PC-3 (cell line): ENCODE data around the gene SDF2. TPM values are rescaled to one million over a fixed set of nuclear protein-coding genes. Genes with fewer than 3 reads are reported as not detected.
"Not testable (repeated sequence)": the region's sequence is repeated elsewhere in the genome, so short reads cannot be mapped to it uniquely, and the experiment has no call there.

Experiments
- ATAC-seq: fragments of 200-7000 bp; cut with Tn5 transposase; 2 replicates; pipeline ENCODE4 v1.9.1; 2020; ENCODE audit warnings: mild to moderate bottlenecking, moderate library complexity
- BruUV-seq: library from RNA; stranded (reverse); fragments of 400-500 nt; replicated peaks from 2 replicates; lab custom pipeline; 2021; lab: Mats Ljungman, UMichigan
- CTCF ChIA-PET: fragments of 300-600 bp; sonication (Branson Sonifier 250); formaldehyde crosslinking; loops from one replicate; lab custom pipeline; 2022; ENCODE audit warnings: antibody characterized with exemption; lab: Charles Lee
- POLR2A ChIA-PET: fragments of 300-600 bp; sonication (Branson Sonifier 250); formaldehyde crosslinking; loops from one replicate; lab custom pipeline; 2022; ENCODE audit warnings: antibody characterized with exemption; ENCODE audit not compliant: unreplicated experiment; lab: Charles Lee
- DNase-seq: peaks from one replicate; pipeline ENCODE4 v3.0.0-alpha.2; 2015
- H2AFZ ChIP-seq: fragments of 300-600 bp; sonication (generic); 2 replicates; pipeline ENCODE4 v1.6.0; 2016; ENCODE audit warnings: antibody characterized with exemption, low read length
- H3F3A ChIP-seq: fragments of 300-600 bp; sonication (generic); one replicate; pipeline ENCODE4 v1.6.0; 2017; ENCODE audit warnings: antibody characterized with exemption, low read length, control low read depth, mild to moderate bottlenecking; ENCODE audit not compliant: unreplicated experiment
- H3K27ac ChIP-seq: fragments of 300-600 bp; sonication (generic); 2 replicates; pipeline ENCODE4 v1.5.1; 2016; ENCODE audit warnings: mild to moderate bottlenecking, low read length
- H3K27me3 ChIP-seq: fragments of 300-600 bp; sonication (generic); 2 replicates; pipeline ENCODE4 v1.6.1; 2016; ENCODE audit warnings: low read length, mixed read lengths
- H3K36me3 ChIP-seq: fragments of 300-600 bp; sonication (generic); 2 replicates; pipeline ENCODE4 v1.6.1; 2016; ENCODE audit warnings: low read depth, mixed run types, low read length, mixed read lengths
- H3K4me1 ChIP-seq: fragments of 300-600 bp; sonication (generic); 2 replicates; pipeline ENCODE4 v1.5.1; 2016; ENCODE audit warnings: low read length; ENCODE audit not compliant: insufficient read depth
- H3K4me2 ChIP-seq: fragments of 300-600 bp; sonication (generic); 2 replicates; pipeline ENCODE4 v1.6.0; 2016; ENCODE audit warnings: low read length
- H3K4me3 ChIP-seq: fragments of 300-600 bp; sonication (generic); 2 replicates; pipeline ENCODE4 v1.5.1; 2016; ENCODE audit warnings: mild to moderate bottlenecking, low read length, mixed read lengths
- H3K79me2 ChIP-seq: fragments of 300-600 bp; sonication (generic); 2 replicates; pipeline ENCODE4 v1.6.1; 2017; ENCODE audit warnings: low read length, mixed read lengths
- H3K9ac ChIP-seq: fragments of 300-600 bp; sonication (generic); 2 replicates; pipeline ENCODE4 v1.6.0; 2016; ENCODE audit warnings: mild to moderate bottlenecking, low read length
- H3K9me2 ChIP-seq: fragments of 300-600 bp; sonication (generic); replicated peaks from 2 replicates; pipeline ENCODE4 v1.6.1; 2016; ENCODE audit warnings: mixed run types, low read length, mixed read lengths
- H3K9me3 ChIP-seq: fragments of 300-600 bp; sonication (generic); 2 replicates; pipeline ENCODE4 v1.6.1; 2016; ENCODE audit warnings: low read length, mixed read lengths
- H4K20me1 ChIP-seq: fragments of 300-600 bp; sonication (generic); 2 replicates; pipeline ENCODE4 v1.6.1; 2016; ENCODE audit warnings: low read length, mixed read lengths
- EZH2 ChIP-seq: fragments of 300-600 bp; sonication (generic); IDR thresholded peaks from one replicate; pipeline ENCODE4 v1.6.1; 2017; ENCODE audit warnings: antibody characterized with exemption, mild to moderate bottlenecking, low read length; ENCODE audit not compliant: unreplicated experiment
- EZH2phosphoT487 ChIP-seq: fragments of 300-600 bp; sonication (generic); IDR thresholded peaks from 2 replicates; pipeline ENCODE4 v1.6.1; 2018; ENCODE audit warnings: mild to moderate bottlenecking, antibody characterized with exemption, low read length, borderline replicate concordance
- intact Hi-C: fragments of 100-400 bp; cut with micrococcal nuclease; formaldehyde crosslinking; loops from 2 replicates; pipeline ENCODE4 v1.9.0; 2023
- total RNA-seq: library from RNA; depleted of rRNA; stranded (reverse); fragments of >200 nt; gene quantifications from 2 replicates; pipeline ENCODE4 v1.2.3, GENCODE V29; 2014
- TF ChIP-seq, protein P1 (sequence below): fragments of 300-600 bp; sonication (generic); conservative IDR thresholded peaks from 2 replicates; pipeline ENCODE4 v1.5.1; 2017; ENCODE audit warnings: antibody characterized with exemption, low read depth, mild to moderate bottlenecking, low read length

Gene SDF2
- total RNA-seq, 1 experiment from 2014 or later: 34.0 TPM

GRCh38 chr17:28663723-28664122 lies 2.0 kb upstream of the SDF2 start:
- POLR2A ChIA-PET: no interaction called here
- no peak overlapping the region for H2AFZ ChIP-seq
- H3K4me1 ChIP-seq: peaks cover 11% of the 10 kb centered on the region
- no peaks in the 10 kb centered on the region for H3K27me3 ChIP-seq
- TF ChIP-seq EZH2 (no peak), EZH2phosphoT487 (no peak)
- TF ChIP-seq, protein P1, sequence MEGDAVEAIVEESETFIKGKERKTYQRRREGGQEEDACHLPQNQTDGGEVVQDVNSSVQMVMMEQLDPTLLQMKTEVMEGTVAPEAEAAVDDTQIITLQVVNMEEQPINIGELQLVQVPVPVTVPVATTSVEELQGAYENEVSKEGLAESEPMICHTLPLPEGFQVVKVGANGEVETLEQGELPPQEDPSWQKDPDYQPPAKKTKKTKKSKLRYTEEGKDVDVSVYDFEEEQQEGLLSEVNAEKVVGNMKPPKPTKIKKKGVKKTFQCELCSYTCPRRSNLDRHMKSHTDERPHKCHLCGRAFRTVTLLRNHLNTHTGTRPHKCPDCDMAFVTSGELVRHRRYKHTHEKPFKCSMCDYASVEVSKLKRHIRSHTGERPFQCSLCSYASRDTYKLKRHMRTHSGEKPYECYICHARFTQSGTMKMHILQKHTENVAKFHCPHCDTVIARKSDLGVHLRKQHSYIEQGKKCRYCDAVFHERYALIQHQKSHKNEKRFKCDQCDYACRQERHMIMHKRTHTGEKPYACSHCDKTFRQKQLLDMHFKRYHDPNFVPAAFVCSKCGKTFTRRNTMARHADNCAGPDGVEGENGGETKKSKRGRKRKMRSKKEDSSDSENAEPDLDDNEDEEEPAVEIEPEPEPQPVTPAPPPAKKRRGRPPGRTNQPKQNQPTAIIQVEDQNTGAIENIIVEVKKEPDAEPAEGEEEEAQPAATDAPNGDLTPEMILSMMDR: no peak
- intact Hi-C loops: no loop called here
- H3K27ac ChIP-seq: no peak overlapping the region
- H3F3A ChIP-seq: no peaks in the 10 kb centered on the region
- peaks cover 3% of the 10 kb centered on the region; the same call in 1 of the 2 replicates for H3K36me3 ChIP-seq
- no peak overlapping the region; the same call in 1 of the 2 replicates for H3K9ac ChIP-seq
- H3K4me2 ChIP-seq: peak overlapping the region; percentile 94
- ATAC-seq: no peak
- peak overlapping the region; percentile 96; the same call in 1 of the 2 replicates for H3K4me3 ChIP-seq
- CTCF ChIA-PET: no interaction called here
- H3K9me2 ChIP-seq: no peaks in the 10 kb centered on the region
- H3K79me2 ChIP-seq: peaks cover 88% of the 10 kb centered on the region
- no peak for DNase-seq
- no TSS peak for BruUV-seq
- no peaks in the 10 kb centered on the region for H3K9me3 ChIP-seq
- H4K20me1 ChIP-seq: 0 out of 2 replicates have a peak, but pooled peaks cover 8% of the 10 kb centered on the region

DNA sequence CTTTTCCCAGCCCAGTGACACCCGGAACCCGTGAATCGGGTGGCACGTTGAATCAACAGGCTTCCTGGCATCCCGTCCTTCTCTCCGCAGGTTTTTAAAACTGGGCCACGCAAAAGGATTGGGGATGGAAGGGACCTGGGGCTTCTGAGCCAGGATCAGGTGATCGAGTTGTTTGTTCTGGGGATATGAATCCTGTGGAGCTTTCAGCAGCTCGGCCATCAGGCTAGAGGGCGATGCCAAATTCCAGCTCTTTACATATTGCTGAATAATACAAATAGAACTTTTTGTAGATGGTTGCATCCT lies 772 bp upstream of the SDF2 start:
- DNase-seq (no peak), ATAC-seq (peak; percentile 18)
- TF ChIP-seq, protein P1: no peak
- TF ChIP-seq EZH2phosphoT487 (no peak), EZH2 (no peak)
- H3K9me2 ChIP-seq: no peaks in the 10 kb centered on the region
- no peaks in the 10 kb centered on the region for H3K36me3 ChIP-seq
- H3F3A ChIP-seq: no peaks in the 10 kb centered on the region
- no peaks in the 10 kb centered on the region for H3K9me3 ChIP-seq
- peak overlapping the region; percentile 90 for H2AFZ ChIP-seq
- peaks cover 16% of the 10 kb centered on the region for H3K4me1 ChIP-seq
- H3K9ac ChIP-seq: peak overlapping the region; percentile 94
- H3K4me3 ChIP-seq: peak overlapping the region; percentile 96
- BruUV-seq: TSS peak; percentile 66
- H3K27ac ChIP-seq: peak overlapping the region; percentile 87
- intact Hi-C loops: loop anchor here (1.0 kb wide), 1 partner anchor 16 kb away; no protein-coding TSS in a partner anchor
- ChIA-PET POLR2A (no interaction called here), CTCF (interaction anchor here (1.4 kb wide), 1 partner anchor 18 kb away, joined by 8 read pairs; the partner anchor contains the start of gene BLTP2)
- peak overlapping the region; percentile 94 for H3K4me2 ChIP-seq
- no peaks in the 10 kb centered on the region for H3K27me3 ChIP-seq
- H3K79me2 ChIP-seq: peaks cover 75% of the 10 kb centered on the region
- H4K20me1 ChIP-seq: 0 out of 2 replicates have a peak, but pooled peaks cover 8% of the 10 kb centered on the region

GRCh38 chr17:28659497-28659881 lies 2.2 kb downstream of the SDF2 start:
- H4K20me1 ChIP-seq, H3K27me3 ChIP-seq, H3K36me3 ChIP-seq, ATAC-seq, H3K27ac ChIP-seq, H3K9me3 ChIP-seq, BruUV-seq, H3K9me2 ChIP-seq, POLR2A ChIA-PET, intact Hi-C loops, H3F3A ChIP-seq, H3K4me2 ChIP-seq, DNase-seq, H3K9ac ChIP-seq, H3K4me3 ChIP-seq, CTCF ChIA-PET, H2AFZ ChIP-seq: not testable (repeated sequence)
- peaks cover 16% of the 10 kb centered on the region for H3K4me1 ChIP-seq
- H3K79me2 ChIP-seq: peaks cover 59% of the 10 kb centered on the region

DNA sequence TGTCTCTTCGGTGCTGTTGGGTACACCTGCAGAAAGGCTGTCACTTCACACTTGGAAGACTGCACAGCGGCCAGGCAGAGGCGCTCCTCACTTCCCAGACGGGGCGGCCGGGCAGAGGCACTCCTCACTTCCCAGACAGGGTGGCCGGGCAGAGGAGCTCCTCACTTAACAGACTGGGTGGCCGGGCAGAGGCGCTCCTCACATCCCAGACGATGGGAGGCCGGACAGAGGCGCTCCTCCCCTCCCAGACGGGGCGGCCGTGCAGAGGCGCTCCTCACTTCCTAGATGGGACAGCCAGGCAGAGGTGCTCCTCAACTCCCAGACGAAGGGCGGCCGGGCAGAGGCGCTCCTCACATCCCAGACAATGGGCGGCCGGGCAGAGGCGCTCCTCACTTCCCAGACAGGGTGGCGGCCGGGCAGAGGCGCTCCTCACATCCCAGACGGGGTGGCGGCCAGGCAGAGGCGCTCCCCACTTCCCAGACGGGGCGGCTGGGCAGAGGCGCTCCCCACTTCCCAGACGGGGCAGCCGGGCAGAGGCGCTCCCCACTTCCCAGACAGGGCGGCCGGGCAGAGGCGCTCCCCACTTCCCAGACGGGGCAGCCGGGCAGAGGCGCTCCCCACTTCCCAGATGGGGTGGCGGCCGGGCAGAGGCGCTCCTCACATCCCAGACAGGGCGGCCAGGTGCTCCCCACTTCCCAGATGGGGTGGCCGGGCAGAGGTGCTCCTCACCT lies 2.8 kb downstream of the SDF2 start:
- ATAC-seq, H2AFZ ChIP-seq, CTCF ChIA-PET, H3K9me2 ChIP-seq, H3K36me3 ChIP-seq, H3K27ac ChIP-seq, H3K4me2 ChIP-seq, H4K20me1 ChIP-seq, intact Hi-C loops, POLR2A ChIA-PET, H3K9me3 ChIP-seq, H3K9ac ChIP-seq, BruUV-seq, DNase-seq, H3K4me3 ChIP-seq, H3K27me3 ChIP-seq, H3F3A ChIP-seq: not testable (repeated sequence)
- H3K79me2 ChIP-seq: peaks cover 53% of the 10 kb centered on the region
- H3K4me1 ChIP-seq: peaks cover 15% of the 10 kb centered on the region

- H4K20me1 ChIP-seq, H3K27me3 ChIP-seq, H3K4me2 ChIP-seq, H2AFZ ChIP-seq, H3K9me2 ChIP-seq, BruUV-seq, DNase-seq, H3K4me1 ChIP-seq, H3K9me3 ChIP-seq, intact Hi-C loops, ATAC-seq, POLR2A ChIA-PET, H3K27ac ChIP-seq, H3F3A ChIP-seq, H3K9ac ChIP-seq, CTCF ChIA-PET, H3K4me3 ChIP-seq, H3K36me3 ChIP-seq: not testable (repeated sequence)
- peaks cover 48% of the 10 kb centered on the region for H3K79me2 ChIP-seq
Observed at GRCh38 chr17:28658342-28658741, 3.4 kb downstream of the SDF2 start.
